Pulmonary artery endothelial cell (primary cell): ENCODE data around the gene SLC1A1. TPM values are rescaled to one million over a fixed set of nuclear protein-coding genes. Genes with fewer than 3 reads are reported as not detected.
"Not testable (repeated sequence)": the region's sequence is repeated elsewhere in the genome, so short reads cannot be mapped to it uniquely, and the experiment has no call there.

Source experiments
- DNase-seq: peaks from one replicate; pipeline ENCODE4 v3.0.0-alpha.2; 2011; ENCODE audit warnings: low read depth, low spot score
- total RNA-seq: library from RNA; depleted of rRNA; stranded (reverse); fragments of >200 nt; gene quantifications from 2 replicates; pipeline ENCODE4 v1.2.3, GENCODE V29; 2014

The SLC1A1 gene
- total RNA-seq, 1 donor from 2014 or later, result 24.0 TPM

GRCh38 chr9:4575997-4576396, 85.7 kb downstream of the SLC1A1 start:
- DNase-seq, result no peak

- DNase-seq, result no peak
Measured at GRCh38 chr9:4576448-4576847, 86.2 kb downstream of the SLC1A1 start.

GRCh38 chr9:4579001-4579400, 88.7 kb downstream of the SLC1A1 start:
- DNase-seq, result no peak

GRCh38 chr9:4581035-4581760, 90.9 kb downstream of the SLC1A1 start:
- no peak for DNase-seq

GRCh38 chr9:4581861-4582565, 91.7 kb downstream of the SLC1A1 start:
- DNase-seq, result no peak

- DNase-seq, result no peak
Measured at GRCh38 chr9:4583001-4583400, 92.7 kb downstream of the SLC1A1 start.

- no peak for DNase-seq
Measured at GRCh38 chr9:4584636-4585035, 94.4 kb downstream of the SLC1A1 start.

GRCh38 chr9:4585135-4585534, 94.9 kb downstream of the SLC1A1 start:
- DNase-seq, result no peak

- DNase-seq, result no peak
Measured at GRCh38 chr9:4588721-4589120, 98.5 kb downstream of the SLC1A1 start.

- DNase-seq, result no peak
Measured at GRCh38 chr9:4590430-4591122, 100.3 kb downstream of the SLC1A1 start.

- no peak for DNase-seq
Measured at GRCh38 chr9:4591123-4591500, 100.8 kb downstream of the SLC1A1 start.

- DNase-seq, result no peak
Measured at GRCh38 chr9:4592295-4592694, 102.0 kb downstream of the SLC1A1 start.

GRCh38 chr9:4592886-4593285, 102.6 kb downstream of the SLC1A1 start:
- DNase-seq, result peak; percentile 52

GRCh38 chr9:4594545-4594944, 104.3 kb downstream of the SLC1A1 start:
- DNase-seq, result no peak

- DNase-seq, result no peak
Measured at GRCh38 chr9:4594994-4595393, 104.7 kb downstream of the SLC1A1 start.

GRCh38 chr9:4596165-4596922, 106.1 kb downstream of the SLC1A1 start:
- peak; percentile 67 for DNase-seq

GRCh38 chr9:4600368-4600767, 110.1 kb downstream of the SLC1A1 start:
- no peak for DNase-seq

GRCh38 chr9:4603830-4604229, 113.6 kb downstream of the SLC1A1 start:
- DNase-seq, result no peak

GRCh38 chr9:4604678-4605095, 114.4 kb downstream of the SLC1A1 start:
- DNase-seq, result peak; percentile 36

GRCh38 chr9:4606033-4606432, 115.8 kb downstream of the SLC1A1 start:
- DNase-seq, result not testable (repeated sequence)

GRCh38 chr9:4614627-4615026, 124.4 kb downstream of the SLC1A1 start:
- no peak for DNase-seq

- DNase-seq, result no peak
Measured at GRCh38 chr9:4615251-4615650, 125.0 kb downstream of the SLC1A1 start.
